ENCODE data around the gene SLC35F1.

GRCh38 chr6:117955684-117956256 lies 48.7 kb downstream of the SLC35F1 start:
- no peak for TF ChIP-seq TOX (CRISPR knock-in tag; IDR thresholded peaks at IDR 0.05; ENCODE audit: borderline replicate concordance)
- no peak for TF ChIP-seq SNAI2 (CRISPR knock-in tag; IDR thresholded peaks at IDR 0.05)
- TF ChIP-seq, protein P1, sequence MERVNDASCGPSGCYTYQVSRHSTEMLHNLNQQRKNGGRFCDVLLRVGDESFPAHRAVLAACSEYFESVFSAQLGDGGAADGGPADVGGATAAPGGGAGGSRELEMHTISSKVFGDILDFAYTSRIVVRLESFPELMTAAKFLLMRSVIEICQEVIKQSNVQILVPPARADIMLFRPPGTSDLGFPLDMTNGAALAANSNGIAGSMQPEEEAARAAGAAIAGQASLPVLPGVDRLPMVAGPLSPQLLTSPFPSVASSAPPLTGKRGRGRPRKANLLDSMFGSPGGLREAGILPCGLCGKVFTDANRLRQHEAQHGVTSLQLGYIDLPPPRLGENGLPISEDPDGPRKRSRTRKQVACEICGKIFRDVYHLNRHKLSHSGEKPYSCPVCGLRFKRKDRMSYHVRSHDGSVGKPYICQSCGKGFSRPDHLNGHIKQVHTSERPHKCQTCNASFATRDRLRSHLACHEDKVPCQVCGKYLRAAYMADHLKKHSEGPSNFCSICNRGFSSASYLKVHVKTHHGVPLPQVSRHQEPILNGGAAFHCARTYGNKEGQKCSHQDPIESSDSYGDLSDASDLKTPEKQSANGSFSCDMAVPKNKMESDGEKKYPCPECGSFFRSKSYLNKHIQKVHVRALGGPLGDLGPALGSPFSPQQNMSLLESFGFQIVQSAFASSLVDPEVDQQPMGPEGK (CRISPR knock-in tag; IDR thresholded peaks at IDR 0.05; ENCODE audit: borderline replicate concordance) = no peak
- TF ChIP-seq ARNTL (CRISPR knock-in tag; IDR thresholded peaks at IDR 0.05; ENCODE audit: borderline replicate concordance, low read depth) = no peak
- no peak for TF ChIP-seq ZNF565 (CRISPR knock-in tag; conservative IDR thresholded peaks at IDR 0.05; ENCODE audit: low read depth)
- no peak for TF ChIP-seq ZC3H10 (CRISPR knock-in tag; IDR thresholded peaks at IDR 0.05)
- no peak for TF ChIP-seq ISL1 (CRISPR knock-in tag; IDR thresholded peaks at IDR 0.05)
- TF ChIP-seq RARB (CRISPR knock-in tag; IDR thresholded peaks at IDR 0.05) = no peak
- TF ChIP-seq ESRRG (CRISPR knock-in tag; IDR thresholded peaks at IDR 0.05) = no peak
- no peak for TF ChIP-seq ZNF8 (CRISPR knock-in tag; IDR thresholded peaks at IDR 0.05)
- no peak for TF ChIP-seq PPARA (CRISPR knock-in tag; IDR thresholded peaks at IDR 0.05; ENCODE audit: borderline replicate concordance)
- TF ChIP-seq ZNF70 (CRISPR knock-in tag; IDR thresholded peaks at IDR 0.05) = no peak
